CD14-positive monocyte (primary cell): ENCODE results near the gene EXOC6. TPM values are rescaled to one million over a fixed set of nuclear protein-coding genes. Genes with fewer than 3 reads are reported as not detected.

Source experiments
- DNase-seq, 3 donors: peaks; one replicate each; pipeline ENCODE4 v3.0.0-alpha.2; 2011 to 2022
- H2AFZ ChIP-seq: 2 replicates; pipeline ENCODE4 v1.6.0; 2012; ENCODE audit warnings: mild to moderate bottlenecking, low read depth, low read length, inconsistent platforms; ENCODE audit not compliant: insufficient read depth, poor library complexity, severe bottlenecking
- H3K27ac ChIP-seq, 2 donors: 1 replicate in 1 of 2; 2 replicates in 1 of 2; pipeline ENCODE4 v1.5.1; 2012 to 2013; ENCODE audit warnings: low read length in 2 of 2, control low read depth in 1 of 2, inconsistent platforms in 1 of 2, low read depth in 1 of 2, mild to moderate bottlenecking in 1 of 2
- H3K27me3 ChIP-seq, 2 donors: one replicate each; pipeline versions ENCODE4 v1.6.0 to v1.6.1; 2011 to 2013; ENCODE audit warnings: low read length in 2 of 2; ENCODE audit not compliant: control insufficient read depth in 2 of 2, insufficient read depth in 2 of 2
- H3K36me3 ChIP-seq, 2 donors: replicated peaks in 1 of 2; 1 replicate in 1 of 2; 2 replicates in 1 of 2; pipeline versions ENCODE4 v1.5.1 to v1.6.1; 2012 to 2013; ENCODE audit warnings: low read length in 2 of 2, control low read depth in 1 of 2, inconsistent platforms in 1 of 2, mild to moderate bottlenecking in 1 of 2; ENCODE audit not compliant: insufficient read depth in 2 of 2, control insufficient read depth in 1 of 2
- H3K4me1 ChIP-seq, 2 donors: 1 replicate in 1 of 2; 2 replicates in 1 of 2; pipeline versions ENCODE4 v1.5.1 to v1.6.1; 2012 to 2013; ENCODE audit warnings: low read length in 2 of 2, control low read depth in 1 of 2, inconsistent platforms in 1 of 2, mild to moderate bottlenecking in 1 of 2, moderate library complexity in 1 of 2; ENCODE audit not compliant: insufficient read depth in 2 of 2, control insufficient read depth in 1 of 2
- H3K4me2 ChIP-seq: replicated peaks from 2 replicates; pipeline ENCODE3; 2012; ENCODE audit warnings: low read length, moderate library complexity, mild to moderate bottlenecking; ENCODE audit not compliant: poor library complexity, severe bottlenecking; ENCODE audit errors: extremely low read depth
- H3K4me3 ChIP-seq, 3 experiments: fragments of 200-600 bp in 1 of 3; sonication (generic) in 1 of 3; replicated peaks in 1 of 3; 1 replicate in 2 of 3; 2 replicates in 1 of 3; pipeline ENCODE4 v1.5.1; 2011 to 2013; ENCODE audit warnings: low read length in 3 of 3, mild to moderate bottlenecking in 3 of 3, control low read depth in 2 of 3, low read depth in 2 of 3, inconsistent platforms in 1 of 3, moderate library complexity in 1 of 3
- H3K79me2 ChIP-seq: 2 replicates; pipeline ENCODE4 v1.6.0; 2012; ENCODE audit warnings: mild to moderate bottlenecking, control low read depth, inconsistent platforms, low read length, moderate library complexity; ENCODE audit not compliant: insufficient read depth
- H3K9ac ChIP-seq: 2 replicates; pipeline ENCODE4 v1.6.0; 2017; ENCODE audit warnings: low read length, mild to moderate bottlenecking; ENCODE audit not compliant: insufficient read depth, poor library complexity, severe bottlenecking
- H3K9me3 ChIP-seq, 2 donors: replicated peaks in 1 of 2; 1 replicate in 1 of 2; 2 replicates in 1 of 2; pipeline versions ENCODE4 v1.5.1 to v1.6.1; 2012 to 2013; ENCODE audit warnings: low read length in 2 of 2, control low read depth in 1 of 2; ENCODE audit not compliant: control insufficient read depth in 1 of 2, insufficient read depth in 1 of 2
- H4K20me1 ChIP-seq: 2 replicates; pipeline ENCODE4 v1.6.0; 2012; ENCODE audit warnings: mild to moderate bottlenecking, low read length, control low read depth, moderate library complexity; ENCODE audit not compliant: insufficient read depth
- H3K27ac Mint-ChIP-seq, 7 donors: one replicate each; pipeline ENCODE4 v1.8.0; 2020; ENCODE audit warnings: mild to moderate bottlenecking in 7 of 7, mixed read lengths in 7 of 7, moderate library complexity in 6 of 7, inconsistent platforms in 2 of 7
- H3K27me3 Mint-ChIP-seq, 3 donors: one replicate each; pipeline ENCODE4 v1.8.0; 2021 to 2022; ENCODE audit warnings: low read depth in 3 of 3, mild to moderate bottlenecking in 3 of 3, mixed read lengths in 3 of 3, moderate library complexity in 3 of 3, inconsistent platforms in 1 of 3
- H3K36me3 Mint-ChIP-seq, 2 donors: one replicate each; pipeline ENCODE4 v1.8.0; 2020; ENCODE audit warnings: mixed read lengths in 2 of 2, inconsistent platforms in 1 of 2, mild to moderate bottlenecking in 1 of 2
- H3K4me1 Mint-ChIP-seq: one replicate; pipeline ENCODE4 v1.8.0; 2020; ENCODE audit warnings: mild to moderate bottlenecking, mixed read lengths
- H3K4me3 Mint-ChIP-seq, 2 donors: one replicate each; pipeline ENCODE4 v1.8.0; 2020; ENCODE audit warnings: mild to moderate bottlenecking in 2 of 2, mixed read lengths in 2 of 2, moderate library complexity in 1 of 2
- H3K9me3 Mint-ChIP-seq, 7 donors: one replicate each; pipeline ENCODE4 v1.8.0; 2020 to 2022; ENCODE audit warnings: mixed read lengths in 7 of 7, mild to moderate bottlenecking in 6 of 7, moderate library complexity in 6 of 7, inconsistent platforms in 2 of 7
- CTCF ChIP-seq: fragments of 200-600 bp; IDR thresholded peaks from one replicate; pipeline ENCODE4 v1.8.0; 2022; ENCODE audit warnings: antibody characterized with exemption, mild to moderate bottlenecking
- WGBS: methylation state at CpG from one replicate; pipeline ENCODE4 v1.1.5; 2013; ENCODE audit warnings: missing lambda C conversion rate; ENCODE audit not compliant: insufficient coverage; 5-methylcytosine and 5-hydroxymethylcytosine counted together
- intact Hi-C, 2 donors: fragments of 100-400 bp; cut with micrococcal nuclease; formaldehyde crosslinking; loops; one replicate each; pipeline versions ENCODE4 v1.15.0 to v1.15.1; 2023
- polyA plus RNA-seq, 3 donors: library from polyadenylated mRNA; depleted of rRNA in 1 of 3; unstranded in 2 of 3; stranded (reverse) in 1 of 3; fragments of 300-500 nt in 2 of 3; fragments of >200 nt in 1 of 3; fragmentation: Illumina TruSeq in 2 of 3; gene quantifications; 1 replicate in 2 of 3; 2 replicates in 1 of 3; pipeline ENCODE4 v1.2.3, GENCODE V29; 2012 to 2021

Gene EXOC6
- polyA plus RNA-seq, 3 donors, result 7.5 to 9.6 (median 8.3) TPM

- Mint-ChIP-seq H3K4me3 (no peak overlapping the region), H3K27me3 (peaks cover 0 to 4% (median 0%) of the 10 kb centered on the region in 3 donors), H3K4me1 (peaks cover 9% of the 10 kb centered on the region), H3K27ac (no peak overlapping the region), H3K9me3 (peaks cover 0 to 3% (median 0%) of the 10 kb centered on the region in 7 donors), H3K36me3 (no peaks in the 10 kb centered on the region)
- no peak overlapping the region for H3K4me3 ChIP-seq
- 100% methylated on average over 1 of the region's 1 CpG for WGBS
- H3K27me3 ChIP-seq, result no peaks in the 10 kb centered on the region
- H3K9ac ChIP-seq, result no peak overlapping the region
- TF ChIP-seq CTCF, result no peak
- no peak for DNase-seq
- H3K9me3 ChIP-seq, result no peaks in the 10 kb centered on the region
- intact Hi-C loops, result no loop called here
- H3K4me1 ChIP-seq, result no peaks in the 10 kb centered on the region
- no peaks in the 10 kb centered on the region for H3K79me2 ChIP-seq
- H3K27ac ChIP-seq, result no peak overlapping the region
- no peaks in the 10 kb centered on the region for H4K20me1 ChIP-seq
- no peak overlapping the region for H3K4me2 ChIP-seq
- H3K36me3 ChIP-seq, result no peaks in the 10 kb centered on the region
- H2AFZ ChIP-seq, result no peak overlapping the region
Measured at GRCh38 chr10:92811986-92812385, 36.3 kb upstream of the EXOC6 start.

- Histone ChIP-seq H2AFZ (no peak overlapping the region), H3K4me1 (no peaks in the 10 kb centered on the region)
- WGBS, result 94% methylated on average over 3 of the region's 4 CpGs
Measured at GRCh38 chr10:92813979-92814378, 34.3 kb upstream of the EXOC6 start.

More at GRCh38 chr10:92813979-92814378, 34.3 kb upstream of the EXOC6 start:
- Histone ChIP-seq H3K9me3 (no peaks in the 10 kb centered on the region), H3K4me3 (no peak overlapping the region), H3K9ac (no peak overlapping the region), H4K20me1 (no peaks in the 10 kb centered on the region), H3K79me2 (no peaks in the 10 kb centered on the region), H3K36me3 (no peaks in the 10 kb centered on the region), H3K4me2 (no peak overlapping the region), H3K27ac (no peak overlapping the region), H3K27me3 (no peaks in the 10 kb centered on the region)
- TF ChIP-seq CTCF, result no peak
- H3K27me3 Mint-ChIP-seq, result no peaks in the 10 kb centered on the region
- H3K4me3 Mint-ChIP-seq, result no peak overlapping the region
- intact Hi-C loops, result no loop called here
- no peaks in the 10 kb centered on the region for H3K36me3 Mint-ChIP-seq
- peaks cover 0 to 3% (median 0%) of the 10 kb centered on the region in 7 donors for H3K9me3 Mint-ChIP-seq
- no peak overlapping the region for H3K27ac Mint-ChIP-seq
- peaks cover 10% of the 10 kb centered on the region for H3K4me1 Mint-ChIP-seq
- DNase-seq, result no peak
